Stimulated activated CD4-positive, alpha-beta T cell treated with anti-CD3 and anti-CD28 coated beads, Interleukin-4, amount 100 ng/mL, for 4 hours (primary cell): ENCODE data around the gene FUS.
A peak's percentile ranks its signal among the peaks of the same experiment; 100 is the strongest.
"Not testable (repeated sequence)": the region's sequence is repeated elsewhere in the genome, so short reads cannot be mapped to it uniquely, and the experiment has no call there.

Experiments used
- DNase-seq, 2 experiments: peaks; one replicate each; pipeline ENCODE4 v3.0.0-alpha.2; 2020

FUS gene

DNA sequence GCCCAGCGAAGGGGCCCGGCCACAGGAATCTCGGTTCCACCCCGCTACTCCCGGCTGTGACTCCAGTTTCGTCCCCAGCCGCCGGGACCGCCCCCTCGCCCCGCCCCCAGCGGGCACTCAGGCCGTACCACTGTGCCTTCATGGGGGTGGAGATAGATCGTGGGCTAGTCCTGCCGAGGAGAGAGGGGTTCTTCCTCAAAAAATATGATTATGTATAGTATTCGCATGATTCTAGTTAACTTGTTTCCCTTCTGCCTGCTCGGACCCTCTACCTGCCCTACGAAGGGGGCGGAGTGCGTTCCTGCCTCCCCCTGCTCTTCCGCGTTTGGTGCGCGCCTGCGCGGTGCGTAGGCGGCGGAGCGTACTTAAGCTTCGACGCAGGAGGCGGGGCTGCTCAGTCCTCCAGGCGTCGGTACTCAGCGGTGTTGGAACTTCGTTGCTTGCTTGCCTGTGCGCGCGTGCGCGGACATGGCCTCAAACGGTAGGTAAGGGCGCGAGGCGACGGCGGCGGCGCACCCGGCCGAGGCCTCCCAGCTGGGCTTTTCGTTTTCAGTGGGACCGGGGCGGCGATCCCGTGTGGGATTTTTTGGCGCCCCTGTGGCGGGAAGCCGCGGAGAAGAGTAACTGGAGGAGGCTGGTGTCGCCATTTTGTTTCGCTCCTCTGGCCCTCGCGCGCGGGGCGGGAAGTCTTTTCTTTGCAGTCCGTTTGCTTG is at the start of gene FUS:
TSS of gene FUS (plus strand) at position 393 of the 713 bp plus-strand sequence. CDS start at position 469, 76 bp downstream.
- peak; percentile 83 to 89 for DNase-seq

- no peak for DNase-seq
Observed at GRCh38 chr16:31130336-31130891, 49.5 kb upstream of the FUS start.

GRCh38 chr16:31130899-31131298 is 49.0 kb upstream of the FUS start:
- DNase-seq, result no peak

GRCh38 chr16:31131416-31131815 is 48.5 kb upstream of the FUS start:
- no peak for DNase-seq

GRCh38 chr16:31131841-31132271 is 48.1 kb upstream of the FUS start:
- DNase-seq, result no peak

DNA sequence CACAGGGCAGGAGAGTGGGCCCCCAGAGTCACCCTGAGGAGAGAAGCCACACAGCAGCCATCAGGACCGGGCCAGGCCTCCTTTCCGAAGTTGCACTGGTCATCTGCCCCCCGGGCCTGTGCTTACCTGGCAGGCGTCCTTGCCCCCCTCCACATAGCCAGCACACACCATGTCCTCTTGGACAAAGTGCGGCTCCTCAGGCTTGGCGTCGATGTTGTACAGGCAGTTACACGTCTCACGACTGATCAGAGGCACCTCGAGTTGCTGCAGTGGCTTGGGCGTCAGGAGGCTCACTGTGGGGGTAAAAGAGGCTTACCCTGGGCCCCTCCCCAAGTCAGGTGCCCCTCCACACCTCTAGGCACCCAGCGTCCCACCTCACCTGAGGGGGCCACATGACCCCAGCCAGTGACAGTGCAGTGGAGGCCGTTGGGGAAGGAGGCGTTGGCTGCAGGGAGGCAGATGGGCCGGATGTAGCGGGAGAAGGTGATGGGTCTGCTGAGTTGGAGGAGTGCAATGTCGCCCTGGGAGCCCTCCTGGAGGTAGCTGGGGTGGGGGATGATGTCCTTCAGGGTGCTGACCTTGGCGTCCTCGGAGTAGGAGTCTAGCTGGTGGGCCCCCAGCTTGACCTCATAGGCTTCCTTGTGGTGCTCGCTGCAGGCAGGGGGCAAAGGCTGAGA is 47.5 kb upstream of the FUS start:
- no peak for DNase-seq

DNA sequence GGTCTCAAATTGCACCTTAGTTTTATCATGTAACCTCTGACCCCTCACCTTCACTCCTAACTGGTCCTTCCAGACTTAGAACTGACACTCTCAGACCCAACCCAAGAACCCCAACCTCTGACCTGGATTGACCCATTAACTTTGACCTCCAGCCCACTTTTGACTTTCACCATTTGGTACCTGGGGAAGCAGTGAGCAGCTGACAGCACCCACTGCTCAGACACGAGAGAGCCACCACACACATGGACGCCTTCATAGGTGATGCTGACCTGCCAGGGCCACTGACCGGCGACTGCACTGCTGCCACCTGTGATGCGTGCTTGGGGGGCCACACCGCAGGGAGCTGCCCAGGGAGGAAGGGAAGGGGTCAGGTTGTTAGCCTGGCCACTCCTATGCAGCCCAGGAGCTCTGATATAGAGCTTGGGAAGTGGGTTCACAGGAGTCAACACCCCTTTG is 46.9 kb upstream of the FUS start:
- DNase-seq, result no peak

DNA sequence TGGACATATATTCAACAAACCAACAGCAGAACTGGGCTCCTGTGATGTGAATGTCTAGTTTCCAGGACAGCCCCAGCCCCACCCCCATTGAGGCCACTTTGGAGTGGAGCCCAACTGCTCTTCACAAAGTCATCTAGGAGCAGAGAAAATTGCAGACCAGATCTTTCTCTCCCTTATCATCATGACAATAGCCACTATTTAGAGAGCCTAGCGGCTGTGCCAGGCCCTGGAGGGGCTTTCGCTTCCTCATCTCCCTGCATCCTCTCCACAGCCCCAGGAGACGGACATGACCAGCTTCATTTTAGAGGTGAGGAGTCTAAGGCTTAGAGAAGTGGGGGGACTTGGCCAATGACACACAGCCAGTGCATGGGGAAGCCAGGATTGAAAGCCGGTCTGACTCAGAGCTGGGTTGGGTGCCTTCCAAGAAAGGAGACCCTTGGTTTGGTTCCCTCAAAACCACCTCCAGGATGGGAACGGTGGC is 45.8 kb upstream of the FUS start:
- no peak for DNase-seq

GRCh38 chr16:31134625-31135534 is 45.1 kb upstream of the FUS start:
- no peak for DNase-seq

- DNase-seq, result no peak
Observed at GRCh38 chr16:31135535-31136286, 44.2 kb upstream of the FUS start, which contains the start of gene PRSS8. PRSS8 (minus strand) TSS chr16:31135727; CDS start chr16:31135498, 229 bp downstream.

DNA sequence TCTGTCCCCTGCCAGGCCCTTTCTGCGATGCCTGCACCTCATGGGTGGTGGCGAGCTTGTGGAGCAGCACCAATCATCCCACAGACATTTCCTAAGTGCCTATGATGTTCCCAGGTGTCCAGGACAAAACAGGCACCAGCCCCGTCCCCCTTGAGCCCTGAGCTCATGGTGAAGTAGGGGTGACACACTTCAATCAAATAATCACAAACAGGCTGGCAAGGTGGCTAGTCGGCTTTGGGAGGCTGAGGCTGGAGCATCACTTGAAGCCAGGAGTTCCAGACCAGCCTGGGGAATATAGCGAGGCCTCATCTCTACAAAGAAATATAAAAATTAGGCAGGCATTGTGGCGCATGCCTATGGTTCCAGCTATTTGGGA is 43.7 kb upstream of the FUS start:
- no peak for DNase-seq

DNA sequence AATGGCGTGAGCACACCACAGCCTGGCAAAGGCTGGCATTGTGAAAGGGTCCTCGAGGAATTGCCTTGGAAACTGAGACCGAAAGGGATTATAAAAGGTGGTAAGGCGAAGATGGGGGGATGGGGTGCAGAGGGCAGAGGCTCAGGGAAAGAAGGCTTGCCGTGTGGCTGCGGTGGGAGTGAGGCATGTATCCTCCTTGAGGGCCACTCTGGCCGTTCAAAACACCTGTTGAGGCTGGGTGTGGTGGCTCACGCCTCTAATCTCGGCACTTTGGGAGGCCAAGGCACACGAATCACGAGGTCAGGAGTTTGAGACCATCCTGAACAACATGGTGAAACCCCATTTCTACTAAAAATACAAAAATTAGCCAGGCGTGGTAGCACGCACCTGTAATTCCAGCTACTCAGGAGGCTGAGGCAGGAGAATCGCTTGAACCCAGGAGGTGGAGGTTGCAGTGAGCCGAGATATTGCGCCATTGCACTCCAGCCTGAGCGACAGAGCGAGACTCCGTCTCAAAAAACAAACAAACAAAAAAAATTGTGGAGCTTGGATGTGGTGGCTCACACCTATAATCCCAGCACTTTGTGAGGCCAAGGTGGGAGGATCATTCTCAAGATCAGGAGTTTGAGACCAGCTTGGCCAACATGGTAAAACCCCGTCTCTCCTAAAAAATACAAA is 43.0 kb upstream of the FUS start:
- DNase-seq, result not testable (repeated sequence)

- no peak for DNase-seq
Observed at GRCh38 chr16:31138621-31139578, 41.0 kb upstream of the FUS start.

- DNase-seq, result not testable (repeated sequence)
Observed at GRCh38 chr16:31141071-31141469, 38.9 kb upstream of the FUS start.

DNA sequence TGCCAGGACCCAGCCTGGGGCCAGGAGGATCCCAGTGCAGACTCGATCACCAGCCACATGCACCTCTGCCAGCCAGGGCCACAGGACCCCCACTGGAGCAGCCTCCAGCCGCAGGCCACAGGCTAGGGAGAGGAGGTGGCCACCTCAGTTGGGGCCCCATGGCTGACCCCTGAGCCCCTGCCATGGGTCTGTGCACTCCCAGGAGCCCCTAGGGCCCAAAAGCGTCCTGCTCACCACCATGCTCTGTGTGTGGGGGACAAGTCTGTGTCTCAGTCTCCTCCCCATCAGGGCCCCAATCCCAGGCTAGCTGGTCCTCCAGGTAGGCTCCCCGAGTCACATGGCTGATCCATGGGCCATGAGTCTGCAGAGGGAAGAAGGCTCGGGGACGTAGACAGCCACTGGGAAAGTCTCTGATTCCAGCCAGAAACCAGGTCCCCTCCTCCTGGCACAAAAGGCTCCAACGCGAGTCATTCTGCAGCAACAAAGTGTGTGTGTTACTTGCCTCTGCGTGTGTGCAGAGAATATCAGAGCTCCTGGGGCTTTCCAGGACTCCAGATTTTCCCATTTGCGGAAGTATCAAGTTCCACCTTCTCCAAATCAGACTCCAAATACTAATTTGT is 38.3 kb upstream of the FUS start:
- DNase-seq, result no peak

DNA sequence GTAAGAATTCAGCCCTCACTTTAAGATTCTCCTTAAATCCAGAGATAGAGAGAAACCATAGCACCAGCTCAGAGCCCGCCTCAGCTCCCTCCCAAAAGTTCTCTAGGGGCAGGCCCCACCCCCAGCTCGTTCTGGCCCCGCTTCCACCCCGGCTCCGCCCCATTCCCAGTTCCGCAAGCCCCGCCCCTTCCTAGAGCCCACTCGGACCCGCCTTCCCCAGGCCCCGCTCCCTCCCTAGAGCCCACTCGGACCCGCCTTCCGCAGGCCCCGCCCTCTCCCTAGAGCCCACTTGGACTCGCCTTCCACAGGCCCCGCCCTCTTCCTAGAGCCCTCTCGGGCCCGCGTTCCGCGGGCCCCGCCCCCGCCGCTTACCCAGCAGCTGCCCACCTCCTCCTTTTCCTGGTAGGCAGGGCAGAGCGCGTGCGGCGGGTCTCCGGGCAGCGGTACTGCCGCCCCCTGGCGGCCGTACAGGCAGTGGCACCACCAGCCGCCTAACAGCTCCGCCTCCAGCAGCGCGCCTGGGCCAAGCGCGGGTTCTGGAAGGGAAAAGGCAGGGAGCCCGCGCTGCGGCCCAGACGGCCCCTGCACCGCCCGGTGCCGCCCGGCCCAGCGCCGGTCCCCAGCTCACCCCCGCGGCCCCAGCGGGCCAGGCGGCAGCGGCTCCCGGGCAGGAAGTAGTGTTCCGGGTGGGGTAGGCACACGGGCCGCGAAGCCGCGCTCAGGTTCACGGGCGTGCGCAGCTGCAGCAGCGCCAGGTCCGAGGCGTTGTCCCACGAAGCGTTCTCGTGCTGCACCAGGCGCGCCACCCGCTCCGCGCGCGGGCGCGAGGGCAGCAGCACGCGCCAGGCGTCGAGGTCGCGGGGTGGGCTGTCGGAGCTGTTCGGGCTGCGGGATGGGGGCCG is 37.6 kb upstream of the FUS start:
- peak; percentile 97 to 98 for DNase-seq

DNA sequence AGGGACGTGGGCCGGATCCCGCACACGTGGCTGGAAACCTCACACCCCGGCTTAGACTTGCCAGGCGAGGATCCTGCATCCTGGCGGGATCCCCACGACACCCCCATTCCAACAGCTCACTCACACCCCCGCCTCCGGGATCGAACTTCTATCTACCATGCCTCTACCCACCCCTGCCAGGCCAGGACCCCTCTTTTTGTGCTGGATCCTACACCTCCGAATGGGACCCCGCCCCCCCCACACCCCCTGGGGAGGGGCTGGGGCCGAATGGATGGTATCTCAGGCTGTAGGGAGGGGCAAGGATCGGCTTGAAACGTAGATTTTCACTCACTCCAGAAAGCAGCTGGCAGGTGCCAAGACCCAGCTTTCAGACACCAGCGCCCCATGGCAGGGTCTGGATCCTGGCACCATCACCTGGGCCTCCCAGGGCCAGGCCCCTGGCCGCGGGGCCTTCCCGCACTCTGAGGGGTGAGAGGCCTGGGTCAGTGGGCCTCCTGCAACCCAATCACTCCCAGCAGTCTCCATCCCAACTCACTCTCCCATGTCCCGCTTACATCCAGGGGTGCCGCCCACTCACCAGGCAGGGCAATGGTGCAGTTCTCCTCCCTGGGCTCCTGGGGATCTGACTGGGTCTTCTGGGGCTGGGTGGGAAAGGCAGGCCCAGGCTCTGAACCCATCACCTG is 36.8 kb upstream of the FUS start:
- no peak for DNase-seq

DNA sequence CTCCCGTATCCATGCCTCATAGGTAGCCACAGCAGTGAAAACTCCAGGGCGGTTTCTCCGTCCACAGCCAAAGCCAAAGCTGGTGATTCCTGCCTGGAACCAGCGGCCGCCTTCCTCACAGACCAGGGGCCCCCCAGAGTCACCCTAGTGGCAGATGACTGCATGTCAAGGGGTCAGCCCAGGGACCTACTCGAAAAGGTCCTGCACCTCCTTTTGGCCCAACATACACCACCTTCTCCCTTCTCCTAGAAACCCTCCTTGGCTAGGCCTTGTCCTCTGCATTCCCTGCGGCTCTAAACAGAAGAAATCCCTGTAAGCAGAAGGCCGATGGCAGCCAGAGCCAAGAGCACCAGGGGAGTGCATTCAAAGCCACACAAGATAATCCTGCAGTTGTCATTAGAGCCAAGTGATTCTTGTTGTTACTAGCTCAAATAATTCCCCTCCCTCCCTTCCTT is 36.2 kb upstream of the FUS start:
- DNase-seq, result no peak
